Measurements from ENCODE around the gene MMP14. TPM values are rescaled to one million over a fixed set of nuclear protein-coding genes. Genes with fewer than 3 reads are reported as not detected.

MMP14 gene
- total RNA-seq, 2 experiments from 2014 or later, result 2.6 to 2.9 TPM

- ATAC-seq (ENCODE audit: poor library complexity) (no peak), DNase-seq (no peak)
- Mint-ChIP-seq H3K9me3 (no peaks in the 10 kb centered on the region), H3K36me3 (ENCODE audit: low read depth) (no peaks in the 10 kb centered on the region), H3K4me3 (no peak overlapping the region), H3K4me1 (ENCODE audit: low read depth) (peaks cover 25% of the 10 kb centered on the region), H3K27ac (no peak overlapping the region), H3K27me3 (peaks cover 6% of the 10 kb centered on the region)
- no peaks in the 10 kb centered on the region for H3K36me3 ChIP-seq (ENCODE audit: insufficient read depth, low read length)
- H3K4me1 ChIP-seq (ENCODE audit: insufficient read depth, low read length), result peaks cover 23% of the 10 kb centered on the region
- no peaks in the 10 kb centered on the region for H3K9me3 ChIP-seq (ENCODE audit: control insufficient read depth in 1 of 2, insufficient read depth in 1 of 2, low read length in 2 of 2)
- no peak overlapping the region for H3K27ac ChIP-seq (ENCODE audit: low read depth in 1 of 2, low read length in 2 of 2)
- intact Hi-C loops (cut with DNase I, micrococcal nuclease), result no loop called here
- POLR2A ChIA-PET, result interaction anchor here (0.5 to 0.7 kb wide), 2 partner anchors 53 to 164 kb away, joined by 3 read pairs; partner anchors contain the start of gene OXA1L
- CTCF ChIA-PET, result interaction anchor here (1.3 to 1.9 kb wide), 2 partner anchors 33 to 249 kb away, joined by 4 to 5 read pairs; no protein-coding TSS in a partner anchor
- H3K4me3 ChIP-seq (ENCODE audit: low read length), result no peak overlapping the region
- H3K27me3 ChIP-seq (ENCODE audit: control insufficient read depth in 1 of 2, insufficient read depth in 2 of 2, low read length in 2 of 2), result peaks cover 0 to 2% of the 10 kb centered on the region in 2 experiments
- TF ChIP-seq CTCF (IDR thresholded peaks at IDR 0.05), result no peak
These were observed 17.0 kb upstream of the MMP14 start for GRCh38 chr14:22819151-22819988.

GRCh38 chr14:22820731-22821130 is 15.7 kb upstream of the MMP14 start:
- Mint-ChIP-seq H3K27ac (no peak overlapping the region), H3K4me3 (no peak overlapping the region), H3K4me1 (ENCODE audit: low read depth) (peaks cover 25% of the 10 kb centered on the region), H3K27me3 (peaks cover 9% of the 10 kb centered on the region), H3K36me3 (ENCODE audit: low read depth) (no peaks in the 10 kb centered on the region), H3K9me3 (no peaks in the 10 kb centered on the region)
- TF ChIP-seq CTCF (IDR thresholded peaks at IDR 0.05), result no peak
- ChIA-PET CTCF (interaction anchor here (0.7 to 1.0 kb wide), 2 partner anchors 32 to 1850 kb away, joined by 3 read pairs; no protein-coding TSS in a partner anchor), POLR2A (no interaction called here)
- peaks cover 20% of the 10 kb centered on the region for H3K4me1 ChIP-seq (ENCODE audit: insufficient read depth, low read length)
- no peaks in the 10 kb centered on the region for H3K9me3 ChIP-seq (ENCODE audit: control insufficient read depth in 1 of 2, insufficient read depth in 1 of 2, low read length in 2 of 2)
- no peaks in the 10 kb centered on the region for H3K36me3 ChIP-seq (ENCODE audit: insufficient read depth, low read length)
- H3K27ac ChIP-seq (ENCODE audit: low read depth in 1 of 2, low read length in 2 of 2), result no peak overlapping the region
- intact Hi-C loops (cut with DNase I, micrococcal nuclease), result no loop called here
- H3K27me3 ChIP-seq (ENCODE audit: control insufficient read depth in 1 of 2, insufficient read depth in 2 of 2, low read length in 2 of 2), result peaks cover 0 to 2% of the 10 kb centered on the region in 2 experiments
- no peak for DNase-seq
- no peak overlapping the region for H3K4me3 ChIP-seq (ENCODE audit: low read length)
- no peak for ATAC-seq (ENCODE audit: poor library complexity)

GRCh38 chr14:22821193-22822015 is 15.0 kb upstream of the MMP14 start:
- H3K27ac Mint-ChIP-seq, result no peak overlapping the region
- Histone ChIP-seq H3K27ac (ENCODE audit: low read depth in 1 of 2, low read length in 2 of 2) (no peak overlapping the region), H3K9me3 (ENCODE audit: control insufficient read depth in 1 of 2, insufficient read depth in 1 of 2, low read length in 2 of 2) (no peaks in the 10 kb centered on the region), H3K4me3 (ENCODE audit: low read length) (no peak overlapping the region), H3K36me3 (ENCODE audit: insufficient read depth, low read length) (no peaks in the 10 kb centered on the region), H3K27me3 (ENCODE audit: control insufficient read depth in 1 of 2, insufficient read depth in 2 of 2, low read length in 2 of 2) (peaks cover 0 to 2% of the 10 kb centered on the region in 2 experiments), H3K4me1 (ENCODE audit: insufficient read depth, low read length) (peaks cover 18% of the 10 kb centered on the region)
- no peak for TF ChIP-seq CTCF (IDR thresholded peaks at IDR 0.05)
- no peak overlapping the region for H3K4me3 Mint-ChIP-seq
- CTCF ChIA-PET, result interaction anchor here (4.1 kb wide), 1 partner anchor 31 kb away, joined by 67 read pairs; no protein-coding TSS in a partner anchor
- peaks cover 23% of the 10 kb centered on the region for H3K4me1 Mint-ChIP-seq (ENCODE audit: low read depth)
- POLR2A ChIA-PET, result interaction anchor here (2.7 kb wide), 1 partner anchor 31 kb away, joined by 12 read pairs; no protein-coding TSS in a partner anchor
- intact Hi-C loops (cut with DNase I, micrococcal nuclease), result loop anchor here (1.0 to 2.0 kb wide), 3 partner anchors 32 to 162 kb away; partner anchors contain the start of gene AJUBA (in 1 of the 2)
- no peaks in the 10 kb centered on the region for H3K36me3 Mint-ChIP-seq (ENCODE audit: low read depth)
- ATAC-seq (ENCODE audit: poor library complexity) (no peak), DNase-seq (no peak)
- H3K27me3 Mint-ChIP-seq, result peaks cover 10% of the 10 kb centered on the region
- no peaks in the 10 kb centered on the region for H3K9me3 Mint-ChIP-seq
